Erythroblast (primary cell): ENCODE measurements around the gene CCM2.

Source experiments
- GATA1 ChIP-seq: IDR thresholded peaks from 2 replicates; pipeline ENCODE4 v1.6.1; 2011; ENCODE audit warnings: low read depth, mild to moderate bottlenecking, control low read depth, low read length, moderate library complexity
- POLR2A ChIP-seq: IDR thresholded peaks from 2 replicates; pipeline ENCODE4 v1.6.1; 2011; ENCODE audit warnings: mild to moderate bottlenecking, low read length

DNA sequence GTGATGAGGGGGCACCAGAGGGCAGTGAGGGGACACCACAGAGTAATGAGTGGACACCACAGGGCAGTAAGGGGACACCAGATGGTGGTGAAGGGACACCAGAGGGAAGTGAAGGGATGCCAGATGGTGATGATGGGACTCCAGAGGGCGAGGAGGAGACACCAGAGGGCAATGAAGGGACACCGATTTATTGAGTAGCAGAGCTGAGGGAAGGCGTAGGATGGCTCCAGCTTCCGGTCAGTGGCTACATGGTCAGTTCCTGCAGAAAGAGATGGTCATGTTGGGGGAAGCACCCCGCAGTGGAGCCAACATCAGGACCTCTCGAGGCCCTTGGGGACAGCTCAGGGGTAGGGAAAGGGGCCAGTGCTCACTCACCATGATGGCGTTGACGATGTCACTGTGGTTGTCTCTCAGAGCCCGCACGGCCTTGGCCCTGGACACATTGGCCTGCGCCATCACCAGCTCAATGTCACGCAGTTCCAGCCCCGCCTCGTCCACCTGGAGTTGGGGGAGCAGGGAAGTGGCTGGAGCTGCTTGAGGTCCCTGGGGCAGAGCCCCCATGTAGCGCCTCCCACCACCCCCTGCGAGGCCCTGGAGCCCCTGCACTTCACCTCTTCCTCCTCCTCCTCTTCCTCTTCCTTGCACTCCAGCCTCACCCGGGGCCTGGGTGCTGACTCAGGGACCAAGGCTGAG lies 80.4 kb downstream of the CCM2 start:
- TF ChIP-seq POLR2A (no peak), GATA1 (no peak)
